ENCODE results near the gene WAS.

The WAS gene

DNA sequence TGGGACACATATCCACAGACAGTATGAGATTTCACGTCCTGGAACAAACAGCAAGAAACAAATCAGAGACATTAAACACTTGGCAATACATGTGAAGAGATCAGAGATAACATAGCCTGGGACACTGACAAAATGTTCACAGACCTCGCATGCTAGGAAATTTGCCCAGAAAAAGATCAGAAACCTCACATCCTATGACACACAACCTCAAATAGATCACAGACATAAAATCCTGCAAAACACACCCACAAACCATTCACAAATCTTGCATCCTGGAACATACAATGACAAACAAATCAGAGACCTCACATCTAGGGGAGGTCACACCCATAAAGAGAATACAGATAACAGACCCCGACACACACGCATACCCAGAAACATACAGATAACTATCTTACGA is 31.0 kb downstream of the WAS start:
- DNase-seq = no peak

DNA sequence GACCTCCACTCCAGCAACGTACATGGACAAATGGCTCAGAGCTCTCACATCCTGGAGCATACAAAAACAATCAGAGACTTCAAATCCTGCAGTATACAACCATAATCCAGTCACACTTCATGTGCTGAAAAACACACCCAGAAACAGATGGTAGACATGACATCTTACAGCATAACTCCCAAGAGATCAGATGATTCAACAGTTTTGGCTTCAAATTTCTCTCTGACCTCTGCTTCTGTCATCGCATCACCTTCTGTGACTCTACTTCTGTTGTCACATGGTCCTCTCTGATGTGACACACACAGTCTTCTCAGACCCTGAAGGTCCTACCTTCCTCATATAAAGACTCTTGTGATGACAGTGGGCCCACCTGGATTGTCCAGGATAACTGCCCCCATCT is 31.5 kb downstream of the WAS start:
- no peak for DNase-seq

DNA sequence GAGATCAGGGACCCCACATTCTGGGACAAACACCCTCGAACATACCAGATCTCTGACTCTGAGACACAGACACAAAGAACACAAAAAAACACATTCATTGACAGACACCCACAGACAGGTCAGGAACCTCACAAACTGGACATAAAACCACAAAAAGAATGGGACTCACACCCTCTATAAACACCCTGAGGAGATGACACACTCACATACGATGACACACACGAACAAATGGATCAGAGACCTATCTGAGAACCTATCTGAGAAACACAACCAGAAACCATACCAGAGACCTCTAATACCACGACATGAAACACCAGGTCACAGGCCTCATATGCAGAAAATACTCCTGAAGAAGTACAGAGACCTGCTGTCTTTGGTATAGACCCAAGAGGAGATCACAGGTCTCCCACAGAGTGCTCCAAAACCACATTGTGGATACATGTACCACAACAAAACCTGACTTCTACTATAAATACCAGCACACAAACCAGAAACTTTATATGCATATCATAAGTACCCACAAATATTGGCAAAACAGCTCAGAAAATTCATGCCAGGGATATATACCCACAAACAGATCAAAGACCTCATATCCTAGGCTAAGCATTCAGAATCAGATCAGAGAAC is 32.4 kb downstream of the WAS start:
- DNase-seq = no peak

DNA sequence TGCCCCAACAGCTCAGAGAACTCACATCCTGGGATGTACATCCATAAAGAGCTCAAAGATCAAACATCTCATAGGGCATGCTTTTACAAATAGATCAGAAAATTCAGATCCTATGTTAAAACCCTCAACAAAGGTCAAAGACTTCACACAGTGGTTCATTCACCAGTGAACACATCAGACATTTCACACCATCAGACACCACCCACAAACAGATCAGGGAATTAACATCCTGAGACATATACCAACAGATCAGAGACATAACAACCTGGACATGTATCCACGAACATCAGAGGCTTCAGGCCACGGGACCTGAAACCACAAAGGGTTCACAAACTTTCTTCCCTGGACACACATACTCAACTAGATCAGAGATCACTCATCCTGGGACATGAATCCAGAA is 36.4 kb downstream of the WAS start:
- no peak for DNase-seq

DNA sequence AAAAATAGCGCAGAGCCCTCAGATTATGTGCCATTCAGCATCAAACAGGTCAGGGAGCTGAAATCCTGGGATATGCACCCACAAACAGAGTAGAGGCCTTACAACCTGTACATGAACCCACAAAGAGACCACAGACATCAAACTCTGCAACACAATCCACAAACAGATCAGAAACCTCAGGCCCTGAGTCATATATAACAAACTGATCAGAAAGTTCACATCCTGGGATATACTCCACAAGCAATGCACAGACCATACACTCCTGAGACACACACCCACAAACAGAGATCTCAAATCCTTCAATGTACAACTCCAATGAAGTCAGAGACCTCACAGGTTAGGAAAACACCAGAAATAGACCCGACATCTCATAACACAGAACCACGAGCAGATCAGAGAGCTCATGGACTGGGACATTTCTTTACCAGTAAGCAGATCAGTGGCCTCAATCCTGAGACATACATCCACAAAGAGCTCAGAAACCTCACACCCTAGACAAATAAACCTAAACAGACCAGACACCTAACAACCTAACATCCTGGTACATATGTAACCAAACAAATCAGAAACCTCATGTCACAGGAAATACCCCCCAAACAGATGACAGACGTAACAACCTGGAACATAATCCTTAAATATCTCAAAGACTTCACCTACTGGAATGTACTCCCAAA is 37.1 kb downstream of the WAS start:
- no peak for DNase-seq

DNA sequence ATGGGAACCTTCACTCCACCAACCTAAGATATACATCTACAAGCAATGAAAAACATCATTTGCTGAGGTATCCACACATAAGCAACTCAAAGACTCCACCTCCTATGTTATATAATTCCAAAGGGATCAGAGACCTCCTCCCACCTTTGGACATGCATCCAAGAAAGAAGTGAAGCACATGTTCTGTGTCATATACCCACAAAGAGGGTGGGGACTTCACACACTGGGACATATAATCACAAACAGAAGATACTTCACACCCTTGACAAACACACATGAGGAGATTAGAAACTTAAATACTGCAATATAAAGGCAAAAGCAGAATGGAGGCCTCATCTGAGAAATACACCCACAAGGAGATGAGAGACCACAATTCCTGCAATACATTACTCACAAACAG is 38.3 kb downstream of the WAS start:
- DNase-seq = no peak

DNA sequence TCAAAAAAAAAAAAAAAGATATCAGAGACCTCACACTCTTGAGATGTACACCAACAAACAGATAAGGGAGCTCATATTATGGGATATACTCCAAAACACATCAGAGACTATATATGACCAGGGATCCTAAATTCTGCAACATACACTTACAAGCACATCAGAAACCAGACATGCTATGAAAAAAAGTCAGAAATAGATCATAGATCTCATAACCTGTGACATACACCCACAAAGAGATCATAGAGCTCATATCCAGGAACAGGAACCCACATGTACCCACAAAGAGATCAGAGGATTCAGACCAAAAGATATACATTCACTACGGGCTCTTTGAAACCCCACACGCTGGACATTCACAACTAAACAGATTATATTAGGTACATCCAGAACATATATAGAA is 43.0 kb downstream of the WAS start:
- no peak for DNase-seq

DNA sequence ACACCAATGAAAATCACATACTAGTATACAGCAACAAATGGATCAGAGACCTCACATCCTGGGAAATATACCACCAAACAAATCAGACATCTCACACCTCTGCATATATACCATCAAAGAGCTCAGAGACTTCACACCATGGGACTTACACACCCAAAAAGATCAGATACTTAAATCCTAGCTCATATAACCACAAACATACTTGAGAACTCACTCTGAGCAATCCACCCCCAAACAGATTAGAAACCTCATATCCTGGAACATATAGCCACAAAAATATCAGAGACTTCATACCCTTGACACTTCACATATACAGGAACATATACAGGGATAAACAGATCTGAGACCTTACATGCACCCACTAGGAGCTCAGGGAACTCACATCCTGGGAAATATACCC is 45.1 kb downstream of the WAS start:
- no peak for DNase-seq

DNA sequence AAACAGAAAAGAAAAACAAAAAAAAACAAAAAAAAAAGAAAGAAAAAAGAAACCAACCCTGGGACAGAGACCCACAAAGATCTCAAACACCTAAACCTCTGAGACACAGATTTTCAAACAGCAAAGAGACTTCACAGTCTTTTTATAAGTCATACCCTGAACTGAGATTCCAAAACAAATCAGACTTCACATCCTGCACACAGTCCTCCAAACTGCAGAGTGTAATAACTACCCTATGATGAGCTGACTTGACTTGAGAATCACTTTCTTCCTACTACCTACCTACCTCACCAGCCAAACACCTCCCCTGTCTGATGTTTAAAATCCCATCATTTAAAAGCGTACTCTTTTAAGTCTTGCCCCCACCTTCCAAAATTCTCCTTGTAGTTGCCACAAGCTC is 52.7 kb downstream of the WAS start:
- DNase-seq = no peak

DNA sequence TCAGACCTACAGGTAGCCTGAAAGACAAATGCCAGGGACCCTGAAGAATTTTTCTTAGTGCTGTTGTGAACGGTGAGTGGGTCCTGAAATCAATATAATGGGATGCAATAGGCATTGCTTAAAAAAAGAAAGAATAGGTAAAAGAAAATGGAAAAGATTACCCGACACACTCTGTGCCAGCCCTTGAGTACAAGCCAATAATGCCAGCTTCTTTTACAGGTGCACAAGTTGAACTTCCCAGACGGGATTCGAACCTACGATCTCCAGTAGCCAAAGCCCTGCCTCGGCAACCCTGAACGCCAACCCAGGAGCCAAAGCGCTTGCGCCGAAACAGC is 53.2 kb downstream of the WAS start:
- DNase-seq = no peak

DNA sequence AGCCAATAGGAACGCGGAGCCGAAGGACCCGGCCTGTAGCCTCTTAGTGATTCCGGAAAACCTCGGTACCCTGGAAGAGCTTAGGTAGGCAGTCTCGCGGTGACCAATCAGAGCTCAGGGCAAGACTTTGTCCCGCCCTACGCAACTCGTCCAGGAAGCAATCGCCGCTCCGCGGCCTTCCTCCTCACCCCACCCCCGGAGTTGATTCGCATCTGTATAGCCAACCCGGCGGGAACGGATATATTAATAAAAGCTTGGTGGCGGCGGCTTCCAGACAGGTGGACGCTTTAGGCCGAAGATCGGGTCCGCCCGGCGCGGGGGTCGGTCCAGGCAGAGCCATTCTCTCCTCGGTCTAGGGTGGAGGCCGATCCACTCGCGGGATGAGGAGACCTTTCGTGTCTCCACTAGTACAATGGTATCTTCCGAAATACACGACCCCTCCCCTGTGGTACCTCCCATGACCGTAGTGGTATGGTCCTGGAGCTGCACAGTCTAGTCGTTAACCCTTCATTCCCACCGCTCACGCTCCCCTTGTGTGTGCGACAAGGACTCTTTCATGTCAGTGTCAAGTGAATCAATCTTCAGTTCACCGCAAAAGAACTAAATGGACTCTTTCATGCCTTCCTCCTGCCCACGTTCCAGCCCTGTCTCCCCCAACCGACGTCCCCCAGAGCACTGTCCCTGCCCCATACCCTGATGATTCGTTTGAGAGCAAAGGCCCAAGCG is 53.8 kb downstream of the WAS start:
- peak; percentile 81 to 85 for DNase-seq

DNA sequence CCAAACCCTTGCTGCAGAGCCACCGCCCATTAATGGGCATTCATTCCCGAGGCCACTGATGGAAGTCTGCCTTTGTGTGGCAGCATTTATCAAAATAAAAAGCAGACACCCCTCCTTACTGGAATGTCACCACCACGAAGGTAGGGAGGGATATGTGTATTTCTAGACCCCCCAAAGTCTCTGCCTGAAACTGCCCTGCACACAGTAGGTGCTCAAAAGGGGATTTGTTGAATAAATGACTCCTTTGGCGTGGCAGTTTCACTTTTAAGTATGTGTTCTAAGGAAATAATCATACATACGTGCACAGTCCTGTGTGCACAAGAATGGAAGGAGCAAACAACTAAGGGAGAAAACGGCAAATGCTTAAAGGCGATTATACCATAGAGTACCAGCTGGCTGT is 54.3 kb downstream of the WAS start:
- DNase-seq = no peak

Measured in activated CD4-positive, alpha-beta T cell treated with anti-CD3 and anti-CD28 coated beads, Interleukin-2, amount 50 U/mL, for 4 hours (primary cell).